ES-I3 (cell line): ENCODE data around the gene ASRGL1.
"Not testable (repeated sequence)": the region's sequence is repeated elsewhere in the genome, so short reads cannot be mapped to it uniquely, and the experiment has no call there.

Source experiments
- H3K36me3 ChIP-seq: 2 replicates; pipeline ENCODE4 v1.6.1; 2013; ENCODE audit warnings: mild to moderate bottlenecking, low read length, control low read depth, moderate library complexity; ENCODE audit not compliant: insufficient read depth
- H3K4me1 ChIP-seq: 2 replicates; pipeline ENCODE4 v1.6.1; 2013; ENCODE audit warnings: mild to moderate bottlenecking, control low read depth, low read length; ENCODE audit not compliant: insufficient read depth
- H3K9ac ChIP-seq: 2 replicates; pipeline ENCODE4 v1.6.1; 2013; ENCODE audit warnings: low read depth, mild to moderate bottlenecking, low read length, moderate library complexity
- H3K9me3 ChIP-seq: 2 replicates; pipeline ENCODE4 v1.6.1; 2013; ENCODE audit warnings: mild to moderate bottlenecking, low read length, moderate library complexity; ENCODE audit not compliant: control insufficient read depth, insufficient read depth

Gene ASRGL1

DNA sequence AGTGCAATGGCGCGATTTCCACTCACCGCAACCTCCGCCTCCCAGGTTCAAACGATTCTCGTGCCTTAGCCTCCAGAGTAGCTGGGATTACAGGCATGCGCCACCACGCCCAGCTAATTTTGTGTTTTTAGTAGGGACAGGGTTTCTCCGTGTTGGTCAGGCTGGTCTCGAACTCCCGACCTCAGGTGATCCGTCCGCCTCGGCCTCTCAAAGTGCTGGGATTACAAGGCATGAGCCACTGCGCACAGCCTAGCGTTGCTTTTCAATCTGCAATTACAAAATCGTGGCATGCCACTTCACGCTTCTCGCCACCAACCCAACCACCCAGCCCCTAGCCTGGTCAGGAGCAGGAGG, 322 bp upstream of the ASRGL1 start:
- not testable (repeated sequence) for H3K9me3 ChIP-seq, H3K36me3 ChIP-seq, H3K4me1 ChIP-seq
- peak overlapping the region; percentile 85; the same call in 1 of the 2 replicates for H3K9ac ChIP-seq

GRCh38 chr11:62338218-62338617, 970 bp downstream of the ASRGL1 start:
- 0 out of 2 replicates have a peak, but pooled peaks cover 4% of the 10 kb centered on the region for H3K36me3 ChIP-seq
- H3K9me3 ChIP-seq: no peaks in the 10 kb centered on the region
- H3K9ac ChIP-seq: peak overlapping the region; percentile 85
- H3K4me1 ChIP-seq: peaks cover 5% of the 10 kb centered on the region; the same call in 1 of the 2 replicates

DNA sequence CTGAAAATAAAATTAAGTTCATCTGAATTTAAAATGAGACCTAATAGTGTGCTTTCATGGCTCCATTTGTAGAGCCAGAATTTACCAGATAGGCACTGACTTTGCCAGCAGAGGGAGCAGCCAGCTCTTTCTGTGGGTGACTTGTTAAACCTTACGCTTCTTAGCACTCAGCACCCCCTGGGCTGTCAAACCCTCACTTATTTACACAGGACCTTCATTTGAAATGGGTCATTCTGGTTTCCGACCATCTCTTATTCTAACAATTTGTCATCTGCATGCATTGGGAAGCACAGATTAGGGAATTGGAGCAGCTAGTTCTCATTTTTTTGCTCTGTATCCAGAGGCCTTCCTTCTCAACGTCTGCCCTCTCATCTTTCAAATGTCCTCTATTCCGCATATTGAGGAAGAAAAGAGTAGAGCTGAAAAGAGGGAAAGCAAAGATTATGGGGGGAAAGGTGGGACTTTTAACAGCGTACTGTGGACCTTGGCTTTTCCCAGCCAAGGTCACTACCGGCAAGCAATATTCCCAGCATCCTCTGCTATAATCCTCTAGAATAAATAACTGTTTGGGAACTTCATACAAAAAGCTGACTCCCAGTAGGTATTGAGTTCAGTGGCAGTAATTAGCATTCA, 3.1 kb downstream of the ASRGL1 start:
- H3K36me3 ChIP-seq: 0 out of 2 replicates have a peak, but pooled peaks cover 4% of the 10 kb centered on the region
- no peaks in the 10 kb centered on the region for H3K9me3 ChIP-seq
- H3K4me1 ChIP-seq: peaks cover 5% of the 10 kb centered on the region; the same call in 1 of the 2 replicates
- H3K9ac ChIP-seq: no peak overlapping the region

DNA sequence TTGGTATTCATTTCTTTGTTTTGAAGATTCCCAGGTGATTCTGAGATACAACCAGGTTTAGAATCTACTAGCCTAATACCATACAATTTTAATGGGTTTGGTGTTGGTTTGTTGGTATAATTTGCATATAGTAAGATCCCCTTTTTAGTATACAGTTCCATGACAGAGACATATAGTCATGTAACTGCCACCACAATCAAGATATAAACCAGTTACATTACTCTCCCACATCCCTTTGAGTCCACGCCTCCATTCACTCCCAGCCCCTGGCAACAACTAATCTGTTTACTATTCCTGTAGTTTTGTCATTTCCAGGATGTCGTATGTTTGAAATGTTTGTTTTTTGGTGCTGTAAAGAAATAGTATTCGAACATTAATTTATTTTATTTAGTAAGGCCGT, 4.3 kb downstream of the ASRGL1 start:
- Histone ChIP-seq H3K4me1 (peaks cover 5% of the 10 kb centered on the region; the same call in 1 of the 2 replicates), H3K36me3 (0 out of 2 replicates have a peak, but pooled peaks cover 4% of the 10 kb centered on the region)

GRCh38 chr11:62343646-62344190, 6.5 kb downstream of the ASRGL1 start:
- H3K9me3 ChIP-seq, H3K4me1 ChIP-seq, H3K9ac ChIP-seq, H3K36me3 ChIP-seq: not testable (repeated sequence)

More for the DNA sequence above, 4.3 kb downstream of the ASRGL1 start:
- Histone ChIP-seq H3K9ac (no peak overlapping the region), H3K9me3 (no peaks in the 10 kb centered on the region)

- 0 out of 2 replicates have a peak, but pooled peaks cover 4% of the 10 kb centered on the region for H3K36me3 ChIP-seq
- H3K4me1 ChIP-seq: peaks cover 5% of the 10 kb centered on the region; the same call in 1 of the 2 replicates
- H3K9ac ChIP-seq: no peak overlapping the region
- no peaks in the 10 kb centered on the region for H3K9me3 ChIP-seq
Measured at GRCh38 chr11:62344210-62344609, 7.0 kb downstream of the ASRGL1 start.

GRCh38 chr11:62345861-62346260, 8.6 kb downstream of the ASRGL1 start:
- Histone ChIP-seq H3K9me3 (no peaks in the 10 kb centered on the region), H3K4me1 (peaks cover 11% of the 10 kb centered on the region), H3K36me3 (0 out of 2 replicates have a peak, but pooled peaks cover 4% of the 10 kb centered on the region), H3K9ac (no peak overlapping the region)

- Histone ChIP-seq H3K9ac (no peak overlapping the region), H3K36me3 (no peaks in the 10 kb centered on the region), H3K4me1 (peaks cover 21% of the 10 kb centered on the region), H3K9me3 (no peaks in the 10 kb centered on the region)
Measured at GRCh38 chr11:62352355-62353336, 15.4 kb downstream of the ASRGL1 start.

GRCh38 chr11:62353841-62354240, 16.6 kb downstream of the ASRGL1 start:
- H3K9ac ChIP-seq: no peak overlapping the region
- peaks cover 21% of the 10 kb centered on the region for H3K4me1 ChIP-seq
- no peaks in the 10 kb centered on the region for H3K9me3 ChIP-seq
- peaks cover 6% of the 10 kb centered on the region; the same call in 1 of the 2 replicates for H3K36me3 ChIP-seq

- Histone ChIP-seq H3K36me3 (peaks cover 9% of the 10 kb centered on the region; the same call in 1 of the 2 replicates), H3K9ac (no peak overlapping the region), H3K4me1 (peaks cover 7% of the 10 kb centered on the region; the same call in 1 of the 2 replicates), H3K9me3 (no peaks in the 10 kb centered on the region)
Measured at GRCh38 chr11:62358273-62358672, 21.0 kb downstream of the ASRGL1 start.

DNA sequence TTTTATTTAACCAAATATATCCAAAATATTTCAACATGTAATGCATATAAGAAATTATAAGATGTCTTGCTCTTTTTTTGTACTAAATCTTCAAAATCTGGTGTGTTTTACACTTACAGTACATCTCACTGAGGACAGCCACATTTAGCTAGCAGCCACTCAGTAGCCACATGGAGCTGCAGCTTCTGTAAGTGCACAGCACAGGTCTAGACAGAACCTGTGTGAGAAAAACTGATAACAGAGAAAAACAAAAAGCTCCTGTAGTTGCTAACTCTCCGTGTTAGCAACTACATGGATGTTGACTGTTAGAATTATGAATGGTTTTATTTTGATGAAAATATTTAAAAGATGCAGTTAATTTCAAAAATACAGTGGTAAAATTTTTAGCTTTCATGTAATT, 22.2 kb downstream of the ASRGL1 start:
- no peak overlapping the region for H3K9ac ChIP-seq
- H3K4me1 ChIP-seq: peaks cover 5% of the 10 kb centered on the region; the same call in 1 of the 2 replicates
- peaks cover 9% of the 10 kb centered on the region; the same call in 1 of the 2 replicates for H3K36me3 ChIP-seq
- no peaks in the 10 kb centered on the region for H3K9me3 ChIP-seq

GRCh38 chr11:62360685-62361084, 23.4 kb downstream of the ASRGL1 start:
- peaks cover 9% of the 10 kb centered on the region; the same call in 1 of the 2 replicates for H3K36me3 ChIP-seq
- H3K4me1 ChIP-seq: peaks cover 2% of the 10 kb centered on the region; the same call in 1 of the 2 replicates
- H3K9me3 ChIP-seq: no peaks in the 10 kb centered on the region

DNA sequence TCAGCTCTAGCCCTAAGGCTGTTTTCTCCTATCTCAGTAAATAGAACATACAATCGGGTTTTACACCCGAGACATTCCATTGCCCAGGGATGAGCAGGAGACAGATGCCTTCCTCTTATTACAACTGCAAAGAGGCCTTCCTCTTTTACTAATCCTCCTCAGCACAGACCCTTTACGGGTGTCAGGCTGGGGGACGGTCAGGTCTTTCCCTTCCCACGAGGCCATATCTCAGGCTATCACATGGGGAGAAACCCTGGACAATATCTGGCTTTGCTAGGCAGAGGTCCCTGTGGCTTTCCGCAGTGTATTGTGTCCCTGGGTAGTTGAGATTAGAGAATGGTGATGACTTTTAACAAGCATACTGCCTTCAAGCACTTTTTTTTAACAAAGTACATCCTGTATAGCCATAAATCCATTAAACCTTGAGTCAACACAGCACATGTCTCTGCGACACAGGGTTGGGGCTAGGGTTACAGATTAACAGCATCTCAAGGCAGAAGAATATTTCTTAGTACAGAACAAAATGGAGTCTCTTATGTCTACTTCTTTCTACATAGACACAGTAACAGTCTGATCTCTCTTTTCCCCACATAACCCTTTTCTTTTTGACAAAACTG, 31.7 kb downstream of the ASRGL1 start:
- H3K36me3 ChIP-seq, H3K9me3 ChIP-seq, H3K4me1 ChIP-seq, H3K9ac ChIP-seq: not testable (repeated sequence)

More at GRCh38 chr11:62360685-62361084, 23.4 kb downstream of the ASRGL1 start:
- H3K9ac ChIP-seq: no peak overlapping the region
